Measurements from ENCODE around the gene BCL2L15.
"Not testable (repeated sequence)": the region's sequence is repeated elsewhere in the genome, so short reads cannot be mapped to it uniquely, and the experiment has no call there.

BCL2L15 gene

DNA sequence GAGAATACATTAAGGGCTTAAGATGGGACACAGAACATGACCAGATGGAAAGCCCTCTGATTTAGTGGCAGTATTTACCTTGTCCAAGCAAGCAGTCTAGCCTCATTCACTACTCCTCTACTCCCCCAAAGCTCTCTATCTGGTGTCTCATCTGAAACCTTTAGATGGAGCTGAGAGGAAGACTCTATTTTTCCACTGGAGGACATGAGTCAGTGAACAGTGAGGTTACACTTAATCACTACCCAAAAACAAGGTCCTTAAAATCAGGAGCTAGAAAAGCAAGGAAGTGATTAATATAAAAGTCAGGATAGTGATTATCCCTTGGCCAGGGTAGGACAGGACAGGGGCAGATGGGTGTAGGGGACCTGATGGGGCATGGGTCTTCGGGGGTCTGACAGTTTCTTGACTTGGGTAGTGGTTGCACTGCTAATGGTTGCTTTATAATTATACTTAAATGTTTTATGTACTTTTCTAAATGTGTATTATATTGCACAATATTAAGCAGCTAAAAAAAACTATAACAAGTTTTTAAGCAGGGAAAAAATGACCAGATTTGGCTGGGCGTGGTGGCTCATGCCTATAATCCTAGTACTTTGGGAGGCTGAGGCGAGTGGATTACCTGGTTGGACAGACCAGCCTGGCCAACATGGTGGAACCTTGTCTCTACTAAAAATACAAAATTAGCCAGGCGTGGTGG, 18.8 kb downstream of the BCL2L15 start:
- no peak for DNase-seq

- no peak for DNase-seq
These were observed 25.7 kb downstream of the BCL2L15 start for GRCh38 chr1:113861641-113862040.

DNA sequence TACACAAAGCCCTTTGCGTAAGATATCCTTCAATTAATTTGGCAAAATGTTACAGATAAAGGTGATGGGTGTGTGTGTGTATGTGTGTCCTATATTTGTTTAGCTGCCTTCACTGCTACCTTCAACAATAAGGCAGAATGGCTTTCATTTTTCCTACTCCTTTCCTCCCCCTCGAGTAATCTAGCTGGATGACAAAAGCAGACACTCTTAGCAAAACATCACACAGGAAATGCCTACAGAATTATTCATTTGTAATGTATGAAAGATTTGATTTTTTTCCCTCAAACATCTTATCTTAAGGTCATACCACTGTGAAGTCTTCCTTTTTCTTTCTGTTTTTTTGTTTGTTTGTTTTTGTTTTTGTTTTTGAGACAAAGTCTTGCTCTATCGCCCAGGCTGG, 26.5 kb downstream of the BCL2L15 start:
- no peak for DNase-seq

DNA sequence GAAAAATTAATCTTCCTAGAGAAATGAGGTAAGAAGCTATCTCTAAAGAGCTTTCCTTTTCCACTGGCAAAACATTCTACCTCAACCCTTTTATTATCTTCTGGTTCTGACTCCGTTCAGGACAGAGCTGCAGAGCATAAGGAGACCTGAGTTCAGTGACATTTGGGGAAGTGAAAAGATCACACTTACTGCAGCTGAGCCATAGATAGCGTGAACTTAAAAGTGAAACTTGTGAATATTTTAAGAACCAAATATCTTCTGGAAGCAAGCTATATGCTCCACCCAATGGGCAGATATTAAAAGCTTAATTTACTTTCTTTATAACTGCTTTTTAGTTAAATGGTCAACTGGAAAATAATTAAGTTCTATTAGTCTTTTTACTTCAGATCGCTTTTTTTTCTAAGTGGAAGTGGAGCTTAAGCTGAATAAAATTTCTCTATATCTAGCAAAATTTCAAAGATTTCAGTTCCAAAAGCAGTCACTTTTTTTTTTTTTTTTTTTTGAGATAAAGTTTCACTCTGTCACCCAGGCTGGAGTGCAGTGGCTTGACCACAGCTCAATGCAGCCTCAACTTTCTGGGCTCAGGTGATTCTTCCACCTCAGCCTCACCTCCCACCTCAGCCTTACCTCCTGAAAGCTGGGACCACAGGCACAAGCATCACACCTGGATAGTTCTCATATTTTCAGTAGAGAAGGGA, 27.8 kb downstream of the BCL2L15 start:
- DNase-seq: peak in 1 of 2 donors; percentile 34

- no peak for DNase-seq
These were observed 28.4 kb downstream of the BCL2L15 start for GRCh38 chr1:113858982-113859381.

DNA sequence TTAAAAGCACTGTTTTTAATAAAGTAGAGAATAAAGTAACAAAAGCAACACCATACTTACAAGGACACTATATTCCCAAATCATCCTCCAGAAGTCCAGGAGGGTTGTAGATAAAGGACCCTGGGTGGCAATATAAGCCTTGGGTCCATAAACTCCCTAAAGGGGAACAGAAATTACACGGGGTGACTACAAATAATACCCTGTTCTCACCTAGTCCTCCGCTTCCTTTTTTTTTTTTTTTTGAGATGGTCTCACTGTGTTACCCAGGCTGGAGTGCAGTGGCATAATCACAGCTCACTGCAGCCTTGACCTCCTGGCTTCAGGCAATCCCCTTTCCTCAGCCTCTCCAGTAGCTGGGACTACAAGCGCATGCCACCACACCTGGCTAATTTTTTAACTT, 29.0 kb downstream of the BCL2L15 start:
- no peak for DNase-seq

DNA sequence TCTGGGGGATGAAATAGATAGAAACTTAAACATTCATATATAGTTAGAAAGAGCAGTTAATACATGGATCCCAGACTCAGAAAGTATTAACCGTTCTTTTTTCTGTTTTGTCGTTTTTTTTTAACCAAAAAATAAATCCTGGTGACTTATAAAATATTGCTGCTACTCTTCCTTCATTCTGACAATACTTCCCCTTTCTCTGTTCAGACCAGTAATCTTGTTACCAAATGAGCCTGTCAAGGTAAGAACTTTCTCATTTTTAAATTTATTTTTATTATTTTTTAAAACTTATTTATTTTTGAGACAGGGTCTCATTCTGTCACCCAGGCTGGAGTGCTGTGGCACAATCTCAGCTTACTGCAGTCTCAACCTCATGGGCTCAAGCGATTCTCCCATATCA, 29.6 kb downstream of the BCL2L15 start:
- no peak for DNase-seq

DNA sequence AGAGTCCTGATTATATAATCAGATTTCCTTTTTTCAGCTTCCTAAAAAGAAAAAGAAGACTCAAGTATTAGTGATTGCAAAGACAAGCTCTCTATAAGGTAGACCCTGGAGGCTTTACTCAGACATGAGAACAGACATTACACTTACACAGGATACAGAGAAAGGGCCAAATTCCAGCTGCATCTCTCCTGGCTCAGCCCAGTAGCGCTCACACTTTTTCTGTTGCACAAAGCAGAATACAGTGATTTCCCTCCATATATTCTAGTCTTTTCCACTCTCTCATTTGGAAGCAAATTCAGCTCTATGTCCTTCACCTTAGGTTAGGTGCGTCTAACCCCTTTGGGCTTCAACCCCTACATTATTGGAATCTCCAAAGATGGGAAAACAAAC, 31.0 kb downstream of the BCL2L15 start:
- DNase-seq: no peak

DNA sequence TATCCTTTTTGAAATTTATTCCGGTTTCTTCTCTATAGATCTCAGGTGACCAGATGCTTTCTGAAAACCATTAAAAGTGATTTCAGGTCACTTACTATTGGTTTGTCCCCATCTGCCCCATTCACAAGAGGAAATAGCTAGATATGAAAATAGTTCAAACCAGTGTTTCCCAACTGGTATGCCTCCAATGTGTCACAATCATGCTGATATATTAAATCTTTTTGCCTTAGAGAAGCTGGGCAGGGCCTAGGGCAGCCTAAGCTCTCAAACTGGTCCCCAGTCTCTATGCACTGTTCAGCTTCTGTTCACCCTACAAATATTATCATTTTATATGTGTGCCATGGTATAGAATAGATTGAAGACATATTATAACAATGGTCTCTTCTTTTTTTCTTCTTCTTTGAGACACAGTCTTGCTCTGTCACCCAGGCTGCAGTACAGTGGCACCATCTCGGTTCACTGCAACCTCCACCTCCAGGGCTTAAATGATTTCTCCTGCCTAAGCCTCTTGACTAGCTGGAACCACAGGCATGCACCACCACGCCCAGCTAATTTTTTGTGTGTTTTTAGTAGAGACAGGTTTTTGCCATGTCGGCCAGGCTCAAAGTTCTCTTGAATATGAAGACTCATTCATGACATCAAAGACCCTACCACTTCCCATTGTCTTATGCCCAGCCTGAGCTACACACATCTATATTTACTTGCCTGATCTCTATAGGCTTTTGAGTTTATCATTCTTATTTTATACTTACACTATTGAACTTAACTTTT, 31.6 kb downstream of the BCL2L15 start:
- DNase-seq: no peak

GRCh38 chr1:113854234-113854633, 33.1 kb downstream of the BCL2L15 start:
- no peak for DNase-seq

- not testable (repeated sequence) for DNase-seq
These were observed 34.7 kb downstream of the BCL2L15 start for GRCh38 chr1:113852694-113853093.

DNA sequence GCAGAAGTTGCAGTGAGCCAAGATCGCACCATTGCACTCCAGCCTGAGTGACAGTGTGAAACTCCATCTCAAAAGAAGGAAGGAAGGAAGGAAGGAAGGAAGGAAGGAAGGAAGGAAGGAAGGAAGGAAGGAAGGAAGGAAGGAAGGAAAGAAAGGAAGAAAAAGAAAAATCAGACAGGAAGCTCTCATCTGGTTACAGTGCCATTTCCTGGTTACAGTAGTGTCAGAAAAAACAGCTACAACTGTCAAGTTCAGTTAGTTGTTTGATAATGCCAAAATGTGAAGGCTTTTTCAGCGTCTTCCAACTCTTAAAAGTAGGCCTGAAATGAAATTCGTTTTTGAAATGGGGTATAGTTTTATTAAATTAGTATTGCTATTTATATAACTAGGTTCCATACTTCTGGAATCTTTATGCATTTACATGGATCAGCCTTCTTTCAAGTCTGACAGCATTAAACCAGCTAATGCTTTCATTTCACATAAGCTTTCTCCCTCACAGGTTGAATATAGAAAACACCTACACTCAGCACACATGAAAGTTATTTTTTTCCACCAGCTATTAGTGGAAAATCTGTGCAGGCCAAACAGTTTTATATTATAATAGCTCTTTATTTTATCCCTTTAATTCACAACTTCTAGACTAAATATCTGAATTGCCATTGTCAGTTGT, 37.1 kb downstream of the BCL2L15 start:
- peak in 1 of 2 donors; percentile 35 for DNase-seq

DNA sequence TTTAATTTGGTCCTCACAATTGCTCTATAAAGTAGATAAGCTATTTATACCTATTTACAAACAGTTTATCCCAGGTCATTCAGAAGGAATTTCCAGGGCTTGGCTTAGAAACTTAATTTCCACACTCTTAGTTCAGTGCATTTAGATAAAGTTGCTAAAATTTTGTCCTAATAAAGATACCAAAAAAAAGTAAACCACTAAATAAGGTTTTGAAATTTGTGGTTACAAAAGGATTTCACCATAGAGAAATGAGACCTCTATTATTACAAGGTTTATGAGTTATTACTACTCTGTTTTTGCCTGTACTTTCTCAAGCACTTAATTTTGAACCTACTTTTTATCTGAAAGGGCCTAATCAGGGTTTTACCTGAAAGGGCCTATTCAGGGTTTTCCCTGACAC, 38.3 kb downstream of the BCL2L15 start:
- no peak for DNase-seq

DNA sequence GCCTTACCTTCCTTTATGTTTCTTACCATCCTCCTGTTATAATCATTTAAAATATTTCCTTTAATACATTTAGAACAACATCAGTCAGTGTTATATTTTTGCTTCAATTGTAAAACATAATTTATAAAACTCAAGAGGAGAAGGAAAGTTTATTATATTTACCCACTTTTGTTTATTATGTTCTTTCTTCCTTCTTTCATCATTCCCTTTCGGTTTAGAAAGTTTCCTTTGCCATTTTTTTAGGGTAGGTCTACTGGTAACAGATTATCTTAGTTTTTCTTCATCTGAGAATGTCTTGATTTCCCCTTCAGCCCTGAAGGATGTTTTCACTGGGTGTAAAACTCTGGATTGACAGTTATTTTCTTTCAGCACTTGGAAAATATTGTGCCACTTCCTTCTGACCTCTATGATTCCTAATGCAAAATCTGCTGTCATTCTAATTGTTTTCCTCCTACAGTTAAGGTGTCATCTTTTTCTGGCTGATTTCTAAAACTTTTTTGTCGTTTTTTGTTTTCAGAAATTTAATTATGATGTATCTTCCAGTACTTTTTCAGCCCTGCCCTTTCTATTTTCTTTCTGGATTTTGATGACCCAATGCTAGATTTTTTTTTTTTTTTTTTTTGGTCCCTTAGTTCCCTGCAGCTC, 40.9 kb downstream of the BCL2L15 start:
- DNase-seq: no peak

- DNase-seq: no peak
These were observed 50.8 kb downstream of the BCL2L15 start for GRCh38 chr1:113836534-113836933.

- peak in 1 of 2 donors; percentile 76 for DNase-seq
These were observed 51.6 kb downstream of the BCL2L15 start for GRCh38 chr1:113835686-113836290.

DNA sequence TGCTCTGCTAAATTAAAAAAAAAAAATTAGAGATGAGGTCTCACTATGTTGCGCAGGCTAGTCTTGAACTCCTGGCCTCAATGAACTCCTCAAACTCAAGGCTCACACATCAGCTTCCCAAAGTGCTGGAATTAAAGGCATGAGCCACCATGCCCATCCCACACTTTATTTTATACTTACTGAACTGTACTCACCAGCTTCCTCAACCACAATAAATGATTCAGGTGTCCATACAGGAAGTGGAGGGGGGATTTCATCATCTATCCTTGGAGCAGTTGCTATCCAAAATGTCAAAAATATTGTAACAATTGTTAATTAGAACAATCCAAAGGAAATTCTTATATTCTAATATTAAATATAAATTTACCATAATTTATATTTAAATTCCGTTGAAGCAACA, 52.7 kb downstream of the BCL2L15 start:
- no peak for DNase-seq

Measured in CD4-positive, alpha-beta T cell treated with Interferon alpha-2 for 1 hour (primary cell).